Keratinocyte (primary cell): ENCODE measurements around the gene MOB1B. TPM values are rescaled to one million over a fixed set of nuclear protein-coding genes. Genes with fewer than 3 reads are reported as not detected.

ENCODE experiments used
- DNase-seq: peaks from one replicate; pipeline ENCODE4 v3.0.0-alpha.2; 2011; ENCODE audit warnings: low read depth, missing footprints, low spot score
- FAIRE-seq: peaks from 2 replicates; lab custom pipeline; 2011; peaks lifted over from hg19 to GRCh38; lab: Jason Lieb, UNC
- H2AFZ ChIP-seq: 2 replicates; pipeline ENCODE4 v1.6.0; 2012; ENCODE audit warnings: low read length, control low read depth, inconsistent platforms; ENCODE audit not compliant: control insufficient read depth
- H3K27ac ChIP-seq: 2 replicates; pipeline ENCODE4 v1.5.1; 2011; ENCODE audit warnings: low read length; ENCODE audit not compliant: control insufficient read depth, insufficient read depth
- H3K27me3 ChIP-seq: 3 replicates; pipeline ENCODE4 v1.6.0; 2011; ENCODE audit warnings: low read length; ENCODE audit not compliant: control insufficient read depth, insufficient read depth; ENCODE audit errors: extremely low read depth
- H3K36me3 ChIP-seq, 2 experiments: 2 replicates in 1 of 2; 3 replicates in 1 of 2; pipeline ENCODE4 v1.5.1; 2011; ENCODE audit warnings: low read length in 2 of 2, mild to moderate bottlenecking in 1 of 2; ENCODE audit not compliant: control insufficient read depth in 2 of 2, insufficient read depth in 2 of 2; ENCODE audit errors: extremely low read depth in 1 of 2
- H3K4me1 ChIP-seq: 3 replicates; pipeline ENCODE4 v1.5.1; 2011; ENCODE audit warnings: low read length; ENCODE audit not compliant: control insufficient read depth, insufficient read depth; ENCODE audit errors: extremely low read depth
- H3K4me2 ChIP-seq: 3 replicates; pipeline ENCODE4 v1.6.0; 2011; ENCODE audit warnings: low read depth, low read length; ENCODE audit not compliant: control insufficient read depth, insufficient read depth; ENCODE audit errors: extremely low read depth
- H3K4me3 ChIP-seq, 3 experiments: fragments of 200-600 bp in 1 of 3; sonication (generic) in 1 of 3; 2 replicates in 2 of 3; 3 replicates in 1 of 3; pipeline ENCODE4 v1.5.1; 2011 to 2016; ENCODE audit warnings: low read length in 3 of 3, mild to moderate bottlenecking in 3 of 3, control low read depth in 2 of 3, inconsistent platforms in 1 of 3, low read depth in 1 of 3, mixed read lengths in 1 of 3, mixed run types in 1 of 3, moderate library complexity in 1 of 3; ENCODE audit not compliant: control insufficient read depth in 2 of 3, insufficient read depth in 2 of 3; ENCODE audit errors: extremely low read depth in 1 of 3
- H3K79me2 ChIP-seq: 2 replicates; pipeline ENCODE4 v1.6.0; 2012; ENCODE audit warnings: low read length; ENCODE audit not compliant: control insufficient read depth, insufficient read depth
- H3K9ac ChIP-seq: 3 replicates; pipeline ENCODE4 v1.6.0; 2011; ENCODE audit warnings: low read length; ENCODE audit not compliant: control insufficient read depth, insufficient read depth; ENCODE audit errors: extremely low read depth
- H3K9me1 ChIP-seq: 3 replicates; pipeline ENCODE4 v1.6.0; 2011; ENCODE audit warnings: low read length; ENCODE audit not compliant: control insufficient read depth, insufficient read depth; ENCODE audit errors: extremely low read depth
- H3K9me3 ChIP-seq: 2 replicates; pipeline ENCODE4 v1.5.1; 2012; ENCODE audit warnings: low read depth, low read length; ENCODE audit not compliant: control insufficient read depth
- H4K20me1 ChIP-seq: 3 replicates; pipeline ENCODE4 v1.6.0; 2011; ENCODE audit warnings: low read length; ENCODE audit not compliant: control insufficient read depth, insufficient read depth; ENCODE audit errors: extremely low read depth
- EZH2 ChIP-seq: IDR thresholded peaks from one replicate; pipeline ENCODE4 v1.6.1; 2012; ENCODE audit warnings: inconsistent platforms, mild to moderate bottlenecking, low read length, moderate library complexity
- dilution Hi-C: fragments of 300-500 bp; cut with MboI; formaldehyde crosslinking; loops from one replicate; pipeline ENCODE4 v1.7.0; 2020; ENCODE audit warnings: low sequenced_read_pairs; ENCODE audit not compliant: extremely low pct_ligation_motif_present
- polyA plus RNA-seq, 5 experiments: library from polyadenylated mRNA; depleted of rRNA in 3 of 5; stranded (reverse) in 3 of 5; stranded (forward) in 1 of 5; unstranded in 1 of 5; fragments of >200 nt; gene quantifications; 1 replicate in 1 of 5; 2 replicates in 3 of 5; 3 replicates in 1 of 5; pipeline versions ENCODE4 v1.2.1 to v1.2.3, GENCODE V29; 2011 to 2012; ENCODE audit warnings: missing spikeins in 2 of 5, low read depth in 1 of 5, low replicate concordance in 1 of 5
- TF ChIP-seq, protein P1 (sequence below), 3 experiments: IDR thresholded peaks in 1 of 3; conservative IDR thresholded peaks in 1 of 3; optimal IDR thresholded peaks in 1 of 3; 2 replicates in 2 of 3; 3 replicates in 1 of 3; pipeline versions ENCODE3 to v1.5.1; 2011; ENCODE audit warnings: low read length in 3 of 3, mild to moderate bottlenecking in 3 of 3, moderate library complexity in 2 of 3, control low read depth in 1 of 3, inconsistent platforms in 1 of 3; ENCODE audit not compliant: insufficient read depth in 2 of 3; ENCODE audit errors: extremely low read depth in 1 of 3

MOB1B gene
- polyA plus RNA-seq, 1 donor (not counting 4 experiments of a cell fraction or from before 2014, with no cell fraction given): 15.6 TPM

DNA sequence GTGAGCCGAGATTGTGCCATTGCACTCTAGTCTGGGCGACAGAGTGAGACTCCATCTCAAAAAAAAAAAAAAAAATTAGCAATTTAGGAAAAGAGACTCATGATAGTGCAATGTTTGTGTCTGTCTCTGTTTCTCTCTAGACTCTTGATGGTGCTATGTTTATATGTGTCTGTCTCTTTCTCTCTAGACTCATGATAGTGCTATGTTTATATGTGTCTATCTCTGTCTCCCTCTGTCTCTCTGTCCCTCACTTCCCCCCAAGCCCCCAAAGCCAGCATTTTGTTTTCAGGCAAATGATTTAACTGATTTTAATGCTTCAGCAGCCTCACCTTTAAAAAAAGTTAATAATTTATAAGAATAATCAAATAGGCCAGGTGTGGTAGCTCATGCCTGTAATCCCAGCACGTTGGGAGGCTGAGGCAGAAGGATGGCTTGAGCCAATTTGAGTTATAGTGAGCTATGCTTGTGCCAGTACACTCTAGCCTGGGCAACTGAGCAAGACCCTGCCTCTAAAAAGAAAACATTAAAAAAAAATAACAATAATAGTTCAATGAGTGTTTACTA is 6.9 kb downstream of the MOB1B start:
- TF ChIP-seq EZH2: no peak
- TF ChIP-seq, protein P1, sequence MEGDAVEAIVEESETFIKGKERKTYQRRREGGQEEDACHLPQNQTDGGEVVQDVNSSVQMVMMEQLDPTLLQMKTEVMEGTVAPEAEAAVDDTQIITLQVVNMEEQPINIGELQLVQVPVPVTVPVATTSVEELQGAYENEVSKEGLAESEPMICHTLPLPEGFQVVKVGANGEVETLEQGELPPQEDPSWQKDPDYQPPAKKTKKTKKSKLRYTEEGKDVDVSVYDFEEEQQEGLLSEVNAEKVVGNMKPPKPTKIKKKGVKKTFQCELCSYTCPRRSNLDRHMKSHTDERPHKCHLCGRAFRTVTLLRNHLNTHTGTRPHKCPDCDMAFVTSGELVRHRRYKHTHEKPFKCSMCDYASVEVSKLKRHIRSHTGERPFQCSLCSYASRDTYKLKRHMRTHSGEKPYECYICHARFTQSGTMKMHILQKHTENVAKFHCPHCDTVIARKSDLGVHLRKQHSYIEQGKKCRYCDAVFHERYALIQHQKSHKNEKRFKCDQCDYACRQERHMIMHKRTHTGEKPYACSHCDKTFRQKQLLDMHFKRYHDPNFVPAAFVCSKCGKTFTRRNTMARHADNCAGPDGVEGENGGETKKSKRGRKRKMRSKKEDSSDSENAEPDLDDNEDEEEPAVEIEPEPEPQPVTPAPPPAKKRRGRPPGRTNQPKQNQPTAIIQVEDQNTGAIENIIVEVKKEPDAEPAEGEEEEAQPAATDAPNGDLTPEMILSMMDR (optimal IDR thresholded peaks at IDR 0.05 in 1 of 3, IDR thresholded peaks at IDR 0.05 in 1 of 3, conservative IDR thresholded peaks at IDR 0.05 in 1 of 3; ENCODE audit: extremely low read depth in 1 of 3, insufficient read depth in 2 of 3, low read length in 3 of 3): no peak
- Histone ChIP-seq H2AFZ (no peak overlapping the region), H3K9me3 (no peaks in the 10 kb centered on the region), H3K27me3 (no peaks in the 10 kb centered on the region), H3K4me3 (no peak overlapping the region), H3K36me3 (peaks cover 2 to 3% of the 10 kb centered on the region in 2 experiments), H4K20me1 (no peaks in the 10 kb centered on the region), H3K4me1 (no peaks in the 10 kb centered on the region), H3K27ac (no peak overlapping the region), H3K9me1 (no peaks in the 10 kb centered on the region), H3K4me2 (no peak overlapping the region), H3K9ac (no peak overlapping the region), H3K79me2 (peaks cover 80% of the 10 kb centered on the region)
- FAIRE-seq (no peak), DNase-seq (no peak)
- dilution Hi-C loops: no loop called here

DNA sequence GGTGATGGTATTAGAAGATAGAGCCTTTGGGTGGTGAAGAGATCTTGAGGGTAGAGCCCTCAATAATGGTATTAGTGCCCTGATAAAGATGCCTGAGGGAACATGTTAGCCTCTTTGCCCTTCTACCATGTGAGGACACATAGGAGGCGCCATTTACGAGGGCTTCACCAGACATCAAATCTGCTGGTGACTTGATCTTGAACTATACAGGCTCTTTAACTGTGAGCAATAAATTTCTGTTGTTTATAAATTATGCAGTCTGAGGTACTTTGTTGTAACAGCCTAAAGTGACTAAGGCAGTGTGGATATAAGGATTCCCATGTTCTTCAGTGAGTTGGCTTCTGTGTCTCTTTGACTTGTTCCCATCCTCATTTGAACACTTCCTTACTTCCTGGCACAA is 11.8 kb downstream of the MOB1B start:
- H2AFZ ChIP-seq: no peak overlapping the region
- no peak overlapping the region for H3K9ac ChIP-seq
- dilution Hi-C loops: no loop called here
- no peak overlapping the region for H3K27ac ChIP-seq
- H3K4me2 ChIP-seq: no peak overlapping the region
- no peaks in the 10 kb centered on the region for H3K9me1 ChIP-seq
- peaks cover 78% of the 10 kb centered on the region for H3K79me2 ChIP-seq
- H4K20me1 ChIP-seq: no peaks in the 10 kb centered on the region
- H3K4me3 ChIP-seq: no peak overlapping the region
- H3K36me3 ChIP-seq: no peaks in the 10 kb centered on the region
- DNase-seq: no peak
- no peaks in the 10 kb centered on the region for H3K9me3 ChIP-seq
- H3K4me1 ChIP-seq: peaks cover 4% of the 10 kb centered on the region
- H3K27me3 ChIP-seq: no peaks in the 10 kb centered on the region
- no peak for FAIRE-seq
- TF ChIP-seq, protein P1 (optimal IDR thresholded peaks at IDR 0.05 in 1 of 3, IDR thresholded peaks at IDR 0.05 in 1 of 3, conservative IDR thresholded peaks at IDR 0.05 in 1 of 3; ENCODE audit: extremely low read depth in 1 of 3, insufficient read depth in 2 of 3, low read length in 3 of 3): no peak
- TF ChIP-seq EZH2: no peak
